ENCODE data around the gene REXO4.
A peak's percentile ranks its signal among the peaks of the same experiment; 100 is the strongest.

REXO4 gene

DNA sequence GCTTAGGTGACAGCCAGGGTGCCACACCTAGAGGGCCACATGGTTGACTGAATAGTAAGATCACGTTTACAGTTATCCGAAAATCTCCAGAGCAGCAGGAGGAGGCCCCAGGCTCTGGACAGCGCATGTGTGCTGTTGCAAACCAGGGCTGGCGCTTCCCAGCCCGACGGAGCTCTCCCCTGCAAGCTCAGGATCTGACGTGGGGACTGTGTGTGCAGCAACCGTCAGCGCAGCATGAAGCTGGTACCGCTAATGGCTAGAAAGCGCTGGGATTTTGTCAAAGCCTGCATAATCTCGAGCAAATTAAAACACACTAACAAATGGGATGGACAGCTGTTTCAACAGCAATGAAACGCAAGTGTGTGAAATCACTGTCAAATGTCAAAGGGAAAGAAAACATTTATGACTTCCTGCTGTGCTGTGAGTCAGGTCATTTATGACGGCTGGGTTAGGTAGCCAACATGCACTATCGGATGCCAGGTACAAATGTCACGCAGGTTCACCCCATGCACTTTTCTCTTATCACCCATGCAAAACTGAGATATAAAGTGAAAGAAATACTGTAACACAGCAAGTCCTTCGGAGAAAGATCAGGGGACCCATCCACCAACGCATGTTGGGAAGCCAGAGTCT is 49.4 kb downstream of the REXO4 start (continued):
- TF ChIP-seq ZNF792 (tag by site-specific recombination; IDR thresholded peaks at IDR 0.05), result no peak
- no peak for TF ChIP-seq MEIS1 (CRISPR knock-in tag; IDR thresholded peaks at IDR 0.05; ENCODE audit: borderline replicate concordance)
- TF ChIP-seq, protein P1, sequence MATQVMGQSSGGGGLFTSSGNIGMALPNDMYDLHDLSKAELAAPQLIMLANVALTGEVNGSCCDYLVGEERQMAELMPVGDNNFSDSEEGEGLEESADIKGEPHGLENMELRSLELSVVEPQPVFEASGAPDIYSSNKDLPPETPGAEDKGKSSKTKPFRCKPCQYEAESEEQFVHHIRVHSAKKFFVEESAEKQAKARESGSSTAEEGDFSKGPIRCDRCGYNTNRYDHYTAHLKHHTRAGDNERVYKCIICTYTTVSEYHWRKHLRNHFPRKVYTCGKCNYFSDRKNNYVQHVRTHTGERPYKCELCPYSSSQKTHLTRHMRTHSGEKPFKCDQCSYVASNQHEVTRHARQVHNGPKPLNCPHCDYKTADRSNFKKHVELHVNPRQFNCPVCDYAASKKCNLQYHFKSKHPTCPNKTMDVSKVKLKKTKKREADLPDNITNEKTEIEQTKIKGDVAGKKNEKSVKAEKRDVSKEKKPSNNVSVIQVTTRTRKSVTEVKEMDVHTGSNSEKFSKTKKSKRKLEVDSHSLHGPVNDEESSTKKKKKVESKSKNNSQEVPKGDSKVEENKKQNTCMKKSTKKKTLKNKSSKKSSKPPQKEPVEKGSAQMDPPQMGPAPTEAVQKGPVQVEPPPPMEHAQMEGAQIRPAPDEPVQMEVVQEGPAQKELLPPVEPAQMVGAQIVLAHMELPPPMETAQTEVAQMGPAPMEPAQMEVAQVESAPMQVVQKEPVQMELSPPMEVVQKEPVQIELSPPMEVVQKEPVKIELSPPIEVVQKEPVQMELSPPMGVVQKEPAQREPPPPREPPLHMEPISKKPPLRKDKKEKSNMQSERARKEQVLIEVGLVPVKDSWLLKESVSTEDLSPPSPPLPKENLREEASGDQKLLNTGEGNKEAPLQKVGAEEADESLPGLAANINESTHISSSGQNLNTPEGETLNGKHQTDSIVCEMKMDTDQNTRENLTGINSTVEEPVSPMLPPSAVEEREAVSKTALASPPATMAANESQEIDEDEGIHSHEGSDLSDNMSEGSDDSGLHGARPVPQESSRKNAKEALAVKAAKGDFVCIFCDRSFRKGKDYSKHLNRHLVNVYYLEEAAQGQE (tag by site-specific recombination; IDR thresholded peaks at IDR 0.05), result peak; percentile 56; the same call in 1 of the 2 replicates
- TF ChIP-seq ZNF664 (tag by site-specific recombination; IDR thresholded peaks at IDR 0.05), result no peak
- no peak for TF ChIP-seq ZBTB21 (tag by site-specific recombination; IDR thresholded peaks at IDR 0.05)
- no peak for TF ChIP-seq ZSCAN23 (tag by site-specific recombination; IDR thresholded peaks at IDR 0.05)
- TF ChIP-seq RBAK (tag by site-specific recombination; IDR thresholded peaks at IDR 0.05), result no peak
- peak; percentile 19; the same call in 1 of the 2 replicates for TF ChIP-seq OSR2 (tag by site-specific recombination; IDR thresholded peaks at IDR 0.05)
- no peak for TF ChIP-seq HOXD13 (CRISPR knock-in tag; IDR thresholded peaks at IDR 0.05; ENCODE audit: borderline replicate concordance)
- TF ChIP-seq ZNF157 (tag by site-specific recombination; IDR thresholded peaks at IDR 0.05), result no peak
- no peak for TF ChIP-seq ZNF549 (tag by site-specific recombination; IDR thresholded peaks at IDR 0.05)
- TF ChIP-seq, protein P2, sequence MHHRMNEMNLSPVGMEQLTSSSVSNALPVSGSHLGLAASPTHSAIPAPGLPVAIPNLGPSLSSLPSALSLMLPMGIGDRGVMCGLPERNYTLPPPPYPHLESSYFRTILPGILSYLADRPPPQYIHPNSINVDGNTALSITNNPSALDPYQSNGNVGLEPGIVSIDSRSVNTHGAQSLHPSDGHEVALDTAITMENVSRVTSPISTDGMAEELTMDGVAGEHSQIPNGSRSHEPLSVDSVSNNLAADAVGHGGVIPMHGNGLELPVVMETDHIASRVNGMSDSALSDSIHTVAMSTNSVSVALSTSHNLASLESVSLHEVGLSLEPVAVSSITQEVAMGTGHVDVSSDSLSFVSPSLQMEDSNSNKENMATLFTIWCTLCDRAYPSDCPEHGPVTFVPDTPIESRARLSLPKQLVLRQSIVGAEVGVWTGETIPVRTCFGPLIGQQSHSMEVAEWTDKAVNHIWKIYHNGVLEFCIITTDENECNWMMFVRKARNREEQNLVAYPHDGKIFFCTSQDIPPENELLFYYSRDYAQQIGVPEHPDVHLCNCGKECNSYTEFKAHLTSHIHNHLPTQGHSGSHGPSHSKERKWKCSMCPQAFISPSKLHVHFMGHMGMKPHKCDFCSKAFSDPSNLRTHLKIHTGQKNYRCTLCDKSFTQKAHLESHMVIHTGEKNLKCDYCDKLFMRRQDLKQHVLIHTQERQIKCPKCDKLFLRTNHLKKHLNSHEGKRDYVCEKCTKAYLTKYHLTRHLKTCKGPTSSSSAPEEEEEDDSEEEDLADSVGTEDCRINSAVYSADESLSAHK (tag by site-specific recombination; IDR thresholded peaks at IDR 0.05), result no peak
- no peak for TF ChIP-seq ZNF623 (tag by site-specific recombination; IDR thresholded peaks at IDR 0.05)
- no peak for TF ChIP-seq ZNF677 (tag by site-specific recombination; IDR thresholded peaks at IDR 0.05)
- no peak for TF ChIP-seq ZNF214 (tag by site-specific recombination; IDR thresholded peaks at IDR 0.05; ENCODE audit: borderline replicate concordance)
- TF ChIP-seq ZNF544 (tag by site-specific recombination; IDR thresholded peaks at IDR 0.05), result no peak
- TF ChIP-seq KLF7 (tag by site-specific recombination; IDR thresholded peaks at IDR 0.05; ENCODE audit: borderline replicate concordance), result no peak
- TF ChIP-seq, protein P3, sequence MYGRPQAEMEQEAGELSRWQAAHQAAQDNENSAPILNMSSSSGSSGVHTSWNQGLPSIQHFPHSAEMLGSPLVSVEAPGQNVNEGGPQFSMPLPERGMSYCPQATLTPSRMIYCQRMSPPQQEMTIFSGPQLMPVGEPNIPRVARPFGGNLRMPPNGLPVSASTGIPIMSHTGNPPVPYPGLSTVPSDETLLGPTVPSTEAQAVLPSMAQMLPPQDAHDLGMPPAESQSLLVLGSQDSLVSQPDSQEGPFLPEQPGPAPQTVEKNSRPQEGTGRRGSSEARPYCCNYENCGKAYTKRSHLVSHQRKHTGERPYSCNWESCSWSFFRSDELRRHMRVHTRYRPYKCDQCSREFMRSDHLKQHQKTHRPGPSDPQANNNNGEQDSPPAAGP (tag by site-specific recombination; IDR thresholded peaks at IDR 0.05), result no peak
- no peak for TF ChIP-seq GLIS2 (tag by site-specific recombination; IDR thresholded peaks at IDR 0.05)
- TF ChIP-seq, protein P4, sequence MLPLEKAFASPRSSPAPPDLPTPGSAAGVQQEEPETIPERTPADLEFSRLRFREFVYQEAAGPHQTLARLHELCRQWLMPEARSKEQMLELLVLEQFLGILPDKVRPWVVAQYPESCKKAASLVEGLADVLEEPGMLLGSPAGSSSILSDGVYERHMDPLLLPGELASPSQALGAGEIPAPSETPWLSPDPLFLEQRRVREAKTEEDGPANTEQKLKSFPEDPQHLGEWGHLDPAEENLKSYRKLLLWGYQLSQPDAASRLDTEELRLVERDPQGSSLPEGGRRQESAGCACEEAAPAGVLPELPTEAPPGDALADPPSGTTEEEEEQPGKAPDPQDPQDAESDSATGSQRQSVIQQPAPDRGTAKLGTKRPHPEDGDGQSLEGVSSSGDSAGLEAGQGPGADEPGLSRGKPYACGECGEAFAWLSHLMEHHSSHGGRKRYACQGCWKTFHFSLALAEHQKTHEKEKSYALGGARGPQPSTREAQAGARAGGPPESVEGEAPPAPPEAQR (tag by site-specific recombination; IDR thresholded peaks at IDR 0.05), result no peak
- TF ChIP-seq ZBTB20 (tag by site-specific recombination; IDR thresholded peaks at IDR 0.05), result no peak
- TF ChIP-seq ZNF366 (tag by site-specific recombination; conservative IDR thresholded peaks at IDR 0.05), result no peak
- no peak for TF ChIP-seq MZF1 (tag by site-specific recombination; IDR thresholded peaks at IDR 0.05; ENCODE audit: borderline replicate concordance)
- no peak for TF ChIP-seq ZNF391 (tag by site-specific recombination; IDR thresholded peaks at IDR 0.05; ENCODE audit: borderline replicate concordance, low read depth)
- TF ChIP-seq, protein P5, sequence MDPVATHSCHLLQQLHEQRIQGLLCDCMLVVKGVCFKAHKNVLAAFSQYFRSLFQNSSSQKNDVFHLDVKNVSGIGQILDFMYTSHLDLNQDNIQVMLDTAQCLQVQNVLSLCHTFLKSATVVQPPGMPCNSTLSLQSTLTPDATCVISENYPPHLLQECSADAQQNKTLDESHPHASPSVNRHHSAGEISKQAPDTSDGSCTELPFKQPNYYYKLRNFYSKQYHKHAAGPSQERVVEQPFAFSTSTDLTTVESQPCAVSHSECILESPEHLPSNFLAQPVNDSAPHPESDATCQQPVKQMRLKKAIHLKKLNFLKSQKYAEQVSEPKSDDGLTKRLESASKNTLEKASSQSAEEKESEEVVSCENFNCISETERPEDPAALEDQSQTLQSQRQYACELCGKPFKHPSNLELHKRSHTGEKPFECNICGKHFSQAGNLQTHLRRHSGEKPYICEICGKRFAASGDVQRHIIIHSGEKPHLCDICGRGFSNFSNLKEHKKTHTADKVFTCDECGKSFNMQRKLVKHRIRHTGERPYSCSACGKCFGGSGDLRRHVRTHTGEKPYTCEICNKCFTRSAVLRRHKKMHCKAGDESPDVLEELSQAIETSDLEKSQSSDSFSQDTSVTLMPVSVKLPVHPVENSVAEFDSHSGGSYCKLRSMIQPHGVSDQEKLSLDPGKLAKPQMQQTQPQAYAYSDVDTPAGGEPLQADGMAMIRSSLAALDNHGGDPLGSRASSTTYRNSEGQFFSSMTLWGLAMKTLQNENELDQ (tag by site-specific recombination; IDR thresholded peaks at IDR 0.05; ENCODE audit: low read depth), result no peak
- no peak for TF ChIP-seq ZNF624 (tag by site-specific recombination; IDR thresholded peaks at IDR 0.05)
- TF ChIP-seq ZNF426 (tag by site-specific recombination; IDR thresholded peaks at IDR 0.05), result no peak
- no peak for TF ChIP-seq ZNF221 (tag by site-specific recombination; IDR thresholded peaks at IDR 0.05; ENCODE audit: borderline replicate concordance)
- TF ChIP-seq, protein P6, sequence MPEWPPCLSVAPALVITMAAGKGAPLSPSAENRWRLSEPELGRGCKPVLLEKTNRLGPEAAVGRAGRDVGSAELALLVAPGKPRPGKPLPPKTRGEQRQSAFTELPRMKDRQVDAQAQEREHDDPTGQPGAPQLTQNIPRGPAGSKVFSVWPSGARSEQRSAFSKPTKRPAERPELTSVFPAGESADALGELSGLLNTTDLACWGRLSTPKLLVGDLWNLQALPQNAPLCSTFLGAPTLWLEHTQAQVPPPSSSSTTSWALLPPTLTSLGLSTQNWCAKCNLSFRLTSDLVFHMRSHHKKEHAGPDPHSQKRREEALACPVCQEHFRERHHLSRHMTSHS (tag by site-specific recombination; IDR thresholded peaks at IDR 0.05), result 0 out of 2 replicates have a peak, but pooled peaks have one; percentile 33

Data from HEK293 (cell line).